H9 (cell line): Measurements from ENCODE around the gene FLNC. TPM values are rescaled to one million over a fixed set of nuclear protein-coding genes. Genes with fewer than 3 reads are reported as not detected.

Experiments
- DNase-seq: peaks from one replicate; pipeline ENCODE4 v3.0.0-alpha.2; 2017
- H2AFZ ChIP-seq: one replicate; pipeline ENCODE4 v1.6.1; 2013; ENCODE audit warnings: mild to moderate bottlenecking, low read length, control low read depth, moderate library complexity
- H2AK5ac ChIP-seq: 2 replicates; pipeline ENCODE4 v1.6.1; 2013; ENCODE audit warnings: low read length, control low read depth, mixed read lengths; ENCODE audit not compliant: insufficient read length
- H2BK120ac ChIP-seq: one replicate; pipeline ENCODE4 v1.6.1; 2013; ENCODE audit warnings: low read depth, mild to moderate bottlenecking, low read length, control low read depth, inconsistent platforms; ENCODE audit not compliant: poor library complexity, severe bottlenecking
- H2BK12ac ChIP-seq: 2 replicates; pipeline ENCODE4 v1.6.1; 2013; ENCODE audit warnings: low read length, control low read depth, mixed read lengths, low read depth; ENCODE audit not compliant: insufficient read length
- H2BK15ac ChIP-seq: 2 replicates; pipeline ENCODE4 v1.6.1; 2013; ENCODE audit warnings: low read depth, low read length, control low read depth
- H2BK20ac ChIP-seq: one replicate; pipeline ENCODE4 v1.6.1; 2013; ENCODE audit warnings: low read depth, mild to moderate bottlenecking, low read length, control low read depth, inconsistent platforms; ENCODE audit not compliant: poor library complexity, severe bottlenecking
- H2BK5ac ChIP-seq: 2 replicates; pipeline ENCODE4 v1.6.1; 2013; ENCODE audit warnings: low read length, control low read depth, mixed read lengths; ENCODE audit not compliant: insufficient read length
- H3K14ac ChIP-seq: 2 replicates; pipeline ENCODE4 v1.6.1; 2013; ENCODE audit warnings: low read length, control low read depth; ENCODE audit not compliant: insufficient read depth
- H3K18ac ChIP-seq: 2 replicates; pipeline ENCODE4 v1.6.1; 2013; ENCODE audit warnings: low read depth, mild to moderate bottlenecking, mixed read lengths, low read length, control low read depth; ENCODE audit not compliant: insufficient read length
- H3K23ac ChIP-seq: 2 replicates; pipeline ENCODE4 v1.6.1; 2013; ENCODE audit warnings: low read length, control low read depth, mixed read lengths, low read depth; ENCODE audit not compliant: insufficient read length
- H3K23me2 ChIP-seq: 2 replicates; pipeline ENCODE4 v1.6.1; 2013; ENCODE audit warnings: low read depth, mild to moderate bottlenecking, mixed read lengths, low read length, control low read depth; ENCODE audit not compliant: insufficient read length, poor library complexity, severe bottlenecking
- H3K27ac ChIP-seq: 2 replicates; pipeline ENCODE4 v1.5.1; 2013; ENCODE audit warnings: low read length, control low read depth, mixed read lengths, low read depth; ENCODE audit not compliant: insufficient read length
- H3K27me3 ChIP-seq: 2 replicates; pipeline ENCODE4 v1.6.1; 2013; ENCODE audit warnings: low read length, control low read depth, inconsistent platforms; ENCODE audit not compliant: insufficient read depth
- H3K4ac ChIP-seq: 2 replicates; pipeline ENCODE4 v1.6.1; 2013; ENCODE audit warnings: low read depth, mild to moderate bottlenecking, control low read depth, inconsistent platforms, low read length, moderate library complexity
- H3K4me1 ChIP-seq: 2 replicates; pipeline ENCODE4 v1.6.1; 2013; ENCODE audit warnings: low read length, control low read depth, inconsistent platforms; ENCODE audit not compliant: insufficient read depth
- H3K4me2 ChIP-seq: 2 replicates; pipeline ENCODE4 v1.6.1; 2013; ENCODE audit warnings: low read length, control low read depth, mixed read lengths; ENCODE audit not compliant: insufficient read length, insufficient read depth
- H3K56ac ChIP-seq: 2 replicates; pipeline ENCODE4 v1.6.1; 2013; ENCODE audit warnings: low read depth, mild to moderate bottlenecking, mixed read lengths, low read length, control low read depth; ENCODE audit not compliant: insufficient read length
- H3K79me1 ChIP-seq: 2 replicates; pipeline ENCODE4 v1.6.1; 2013; ENCODE audit warnings: low read depth, mild to moderate bottlenecking, moderate library complexity, low read length, control low read depth, inconsistent platforms; ENCODE audit not compliant: insufficient read depth, poor library complexity, severe bottlenecking
- H3K79me2 ChIP-seq: 2 replicates; pipeline ENCODE4 v1.6.1; 2013; ENCODE audit warnings: low read length, control low read depth, inconsistent platforms; ENCODE audit not compliant: insufficient read depth
- H3K9ac ChIP-seq: 2 replicates; pipeline ENCODE4 v1.6.1; 2013; ENCODE audit warnings: low read length, control low read depth, mixed read lengths; ENCODE audit not compliant: insufficient read length; ENCODE audit errors: extremely low read depth
- H3K9me3 ChIP-seq: one replicate; pipeline ENCODE4 v1.6.1; 2013; ENCODE audit warnings: low read depth, low read length, inconsistent platforms; ENCODE audit not compliant: control insufficient read depth
- H3T11ph ChIP-seq: one replicate; pipeline ENCODE4 v1.6.1; 2013; ENCODE audit warnings: mild to moderate bottlenecking, low read length, control low read depth, inconsistent platforms
- H4K20me1 ChIP-seq: one replicate; pipeline ENCODE4 v1.6.1; 2013; ENCODE audit not compliant: control insufficient read depth, insufficient read length, insufficient read depth
- H4K5ac ChIP-seq: 2 replicates; pipeline ENCODE4 v1.6.1; 2013; ENCODE audit warnings: low read depth, mild to moderate bottlenecking, mixed read lengths, low read length, control low read depth; ENCODE audit not compliant: insufficient read length
- H4K8ac ChIP-seq: replicated peaks from 2 replicates; pipeline ENCODE4 v1.6.1; 2013; ENCODE audit warnings: low read length, control low read depth, mixed read lengths, low read depth; ENCODE audit not compliant: insufficient read length
- H4K91ac ChIP-seq: 2 replicates; pipeline ENCODE4 v1.6.1; 2013; ENCODE audit warnings: low read depth, mild to moderate bottlenecking, moderate library complexity, mixed read lengths, low read length, control low read depth; ENCODE audit not compliant: insufficient read length
- H3K27ac Mint-ChIP-seq, 3 experiments: 2 replicates in 2 of 3; 3 replicates in 1 of 3; pipeline ENCODE4 v1.8.0; 2020 to 2021; ENCODE audit warnings: mixed read lengths in 3 of 3, mild to moderate bottlenecking in 1 of 3, moderate library complexity in 1 of 3
- H3K27me3 Mint-ChIP-seq: 2 replicates; pipeline ENCODE4 v1.8.0; 2021; ENCODE audit warnings: low read depth, mild to moderate bottlenecking, moderate library complexity, mixed read lengths
- H3K36me3 Mint-ChIP-seq, 3 experiments: 2 replicates in 2 of 3; 3 replicates in 1 of 3; pipeline ENCODE4 v1.8.0; 2020 to 2021; ENCODE audit warnings: low read depth in 3 of 3, mixed read lengths in 3 of 3; ENCODE audit not compliant: insufficient read depth in 1 of 3
- H3K4me1 Mint-ChIP-seq, 2 experiments: 2 replicates each; pipeline ENCODE4 v1.8.0; 2020; ENCODE audit warnings: mixed read lengths in 2 of 2
- H3K4me3 Mint-ChIP-seq, 2 experiments: 2 replicates in 1 of 2; 3 replicates in 1 of 2; pipeline ENCODE4 v1.8.0; 2020 to 2021; ENCODE audit warnings: mild to moderate bottlenecking in 2 of 2, mixed read lengths in 2 of 2, moderate library complexity in 1 of 2
- H3K9me3 Mint-ChIP-seq, 2 experiments: 2 replicates in 1 of 2; 3 replicates in 1 of 2; pipeline ENCODE4 v1.8.0; 2020; ENCODE audit warnings: mild to moderate bottlenecking in 2 of 2, mixed read lengths in 2 of 2, moderate library complexity in 1 of 2
- CTCF ChIP-seq: fragments of 200-600 bp; sonication (generic); conservative IDR thresholded peaks from 3 replicates; pipeline ENCODE4 v1.8.0; 2021; ENCODE audit warnings: antibody characterized with exemption, mild to moderate bottlenecking
- WGBS: extraction: QIAGEN DNeasy Blood & Tissue Kit; methylation state at CpG from one replicate; pipeline ENCODE4 v1.1.7; 2013; ENCODE audit warnings: missing lambda C conversion rate, low lambda C conversion rate, mixed read lengths; ENCODE audit not compliant: insufficient read length; ENCODE audit errors: extremely low coverage; 5-methylcytosine and 5-hydroxymethylcytosine counted together
- total RNA-seq: library from RNA; stranded (reverse); gene quantifications from 2 replicates; pipeline ENCODE4 v1.2.1, GENCODE V29; 2021

The FLNC gene
- total RNA-seq, 1 experiment from 2014 or later = 12.2 TPM

GRCh38 chr7:128844777-128845311 is 14.6 kb downstream of the FLNC start:
- H2BK12ac ChIP-seq = no peak overlapping the region
- no peak overlapping the region for H2BK5ac ChIP-seq
- H2BK15ac ChIP-seq = no peak overlapping the region
- TF ChIP-seq CTCF = no peak
- no peak overlapping the region for H3K4me2 ChIP-seq
- no peak overlapping the region for H3K18ac ChIP-seq
- no peak overlapping the region for H3K56ac ChIP-seq
- no peaks in the 10 kb centered on the region for H3K4me1 ChIP-seq
- H2AFZ ChIP-seq = no peak overlapping the region
- H3K27ac Mint-ChIP-seq = peak overlapping the region in 1 of 3 experiments; percentile 39; a peak in 2 of 7 replicates
- H3T11ph ChIP-seq = no peak overlapping the region
- no peaks in the 10 kb centered on the region for H3K79me2 ChIP-seq
- no peak overlapping the region for H2BK120ac ChIP-seq
- DNase-seq = no peak
- no peaks in the 10 kb centered on the region for H3K27me3 Mint-ChIP-seq
- peaks cover 0 to 3% (median 0%) of the 10 kb centered on the region in 3 experiments; a peak in 2 of 7 replicates for H3K36me3 Mint-ChIP-seq
- no CpG with 5 or more reads among the region's 25 CpGs for WGBS
- H4K20me1 ChIP-seq = no peaks in the 10 kb centered on the region
- H3K9ac ChIP-seq = no peak overlapping the region
- H3K27me3 ChIP-seq = no peaks in the 10 kb centered on the region
- no peak overlapping the region for H3K14ac ChIP-seq
- no peak overlapping the region for H4K5ac ChIP-seq
- H4K8ac ChIP-seq = no peak overlapping the region
- no peaks in the 10 kb centered on the region for H3K23me2 ChIP-seq
- H3K9me3 ChIP-seq = no peaks in the 10 kb centered on the region
- H3K4ac ChIP-seq = no peak overlapping the region
- H3K9me3 Mint-ChIP-seq = no peaks in the 10 kb centered on the region
- H2AK5ac ChIP-seq = no peak overlapping the region
- no peak overlapping the region for H3K27ac ChIP-seq
- H3K23ac ChIP-seq = no peak overlapping the region
- H2BK20ac ChIP-seq = no peak overlapping the region
- H4K91ac ChIP-seq = no peak overlapping the region
- H3K4me1 Mint-ChIP-seq = peaks cover 2 to 14% of the 10 kb centered on the region in 2 experiments
- no peak overlapping the region for H3K4me3 Mint-ChIP-seq
- H3K79me1 ChIP-seq = no peaks in the 10 kb centered on the region
